ENCODE results near the gene THG1L.
A peak's percentile ranks its signal among the peaks of the same experiment; 100 is the strongest.

The THG1L gene

DNA sequence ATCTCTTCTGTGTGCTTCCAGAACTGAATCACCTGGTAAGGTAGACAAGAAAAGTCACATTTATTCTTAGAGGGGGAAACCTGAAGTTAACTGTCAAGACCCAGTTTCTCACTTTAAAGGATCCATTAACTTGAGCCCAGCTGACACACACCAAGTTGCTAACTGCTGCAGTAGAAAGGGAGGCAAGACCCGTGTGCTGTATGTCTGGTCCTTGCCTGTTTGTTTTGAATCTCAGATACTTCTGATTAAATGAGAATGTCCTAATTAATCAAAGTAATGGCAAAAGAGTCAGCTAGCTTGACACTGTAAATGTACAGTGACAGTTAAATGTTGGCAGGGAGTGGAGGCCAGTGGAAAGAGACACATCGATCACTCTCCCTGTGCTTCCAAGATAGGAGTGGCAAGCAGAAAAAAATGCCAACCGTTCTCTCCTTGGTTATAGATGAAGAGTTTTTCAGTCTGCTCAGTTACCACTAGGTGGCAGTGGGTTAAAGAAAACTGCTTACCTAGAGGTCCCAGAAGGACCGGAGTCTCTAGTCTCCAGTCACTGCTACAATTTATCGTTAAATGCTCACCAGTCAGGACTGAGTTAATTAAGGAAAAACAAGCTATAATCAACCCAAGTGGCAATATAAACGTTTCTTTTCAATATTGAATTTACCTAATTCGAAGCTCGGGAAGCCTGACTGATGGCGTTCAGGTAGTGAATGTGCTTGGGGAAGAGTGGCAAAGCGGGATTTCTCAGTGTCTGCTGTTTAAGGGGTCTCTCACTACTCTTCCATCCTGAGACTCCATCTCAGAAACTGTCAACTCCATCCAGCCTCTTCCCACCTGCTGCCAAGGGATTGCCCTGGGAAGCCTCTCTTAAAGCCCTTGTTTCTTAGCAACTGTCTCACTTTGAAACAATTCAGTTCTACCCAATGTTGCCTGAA, 30.7 kb downstream of the THG1L start:
- peak; percentile 78 for DNase-seq

DNA sequence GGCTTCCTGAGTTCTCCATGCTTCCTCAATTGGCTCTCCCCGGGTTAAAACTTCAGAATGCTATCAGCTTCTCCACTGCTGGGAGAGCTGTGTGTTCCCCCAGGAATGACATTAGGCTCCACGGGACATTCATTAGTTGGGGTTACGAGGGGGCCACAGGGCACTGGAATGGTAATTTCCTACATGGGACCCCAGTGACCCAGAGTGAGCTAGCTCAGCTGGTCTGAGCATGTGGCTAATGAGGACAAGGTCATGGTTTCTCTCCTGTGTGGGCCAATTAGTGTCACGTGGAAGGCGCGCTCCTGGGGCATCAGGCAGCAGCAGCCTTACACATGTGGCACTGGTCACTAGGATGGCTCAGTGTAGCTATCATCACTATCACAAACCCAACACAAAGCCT, 33.3 kb downstream of the THG1L start:
- no peak for DNase-seq

DNA sequence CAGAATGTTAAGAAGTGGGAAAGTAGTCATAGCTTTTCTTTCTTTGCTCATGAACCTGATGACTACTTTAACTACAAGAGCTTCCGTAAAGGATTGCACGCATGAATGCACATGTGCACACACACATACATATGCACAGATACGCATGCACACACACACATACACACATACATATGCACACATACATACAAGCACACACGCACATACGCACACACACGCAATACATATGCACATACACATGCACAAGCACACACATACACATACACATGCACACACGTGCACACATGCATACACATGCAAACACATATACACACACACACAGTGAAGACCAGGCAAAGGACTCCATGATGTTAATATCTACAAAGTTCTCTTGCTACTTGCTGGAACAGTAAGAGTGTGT, 35.2 kb downstream of the THG1L start:
- DNase-seq: no peak

DNA sequence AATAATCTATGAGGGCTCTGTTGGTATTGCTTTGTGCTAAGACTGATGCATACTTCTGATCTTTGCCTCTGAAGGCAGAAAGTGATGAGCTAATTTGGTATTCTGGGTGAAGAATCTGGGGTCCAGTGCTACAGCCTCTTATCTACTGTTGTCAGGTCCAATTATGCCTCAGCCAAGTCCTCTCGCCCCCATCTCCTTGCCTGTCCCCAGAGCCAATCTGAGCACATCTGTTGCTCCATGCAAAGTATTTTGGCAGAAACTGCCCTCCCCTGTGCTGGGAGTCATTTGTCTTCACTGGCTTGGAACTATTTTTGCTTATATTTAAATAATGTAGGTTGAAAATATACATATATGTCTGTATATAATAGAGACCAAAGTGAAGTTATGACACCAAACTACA, 35.7 kb downstream of the THG1L start:
- DNase-seq: no peak

DNA sequence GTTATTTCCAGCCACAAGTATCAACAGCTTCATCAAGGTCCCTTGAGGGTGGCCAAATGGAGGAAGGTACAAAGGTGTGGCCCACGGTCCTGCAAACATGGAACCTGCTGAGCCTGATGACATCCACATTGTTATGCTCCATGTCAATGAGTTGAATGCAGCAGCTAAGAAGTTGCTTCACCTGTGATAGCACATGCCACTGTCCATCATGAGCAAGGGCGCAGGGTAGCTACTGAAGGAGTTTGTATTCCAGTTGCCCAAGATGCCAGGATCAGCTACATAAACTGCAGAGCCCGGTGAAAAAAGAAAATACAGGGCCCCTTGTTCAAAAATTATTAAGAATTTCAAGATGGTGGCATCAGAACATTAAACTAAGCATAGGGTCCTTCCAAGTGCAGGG, 36.5 kb downstream of the THG1L start:
- no peak for DNase-seq

DNA sequence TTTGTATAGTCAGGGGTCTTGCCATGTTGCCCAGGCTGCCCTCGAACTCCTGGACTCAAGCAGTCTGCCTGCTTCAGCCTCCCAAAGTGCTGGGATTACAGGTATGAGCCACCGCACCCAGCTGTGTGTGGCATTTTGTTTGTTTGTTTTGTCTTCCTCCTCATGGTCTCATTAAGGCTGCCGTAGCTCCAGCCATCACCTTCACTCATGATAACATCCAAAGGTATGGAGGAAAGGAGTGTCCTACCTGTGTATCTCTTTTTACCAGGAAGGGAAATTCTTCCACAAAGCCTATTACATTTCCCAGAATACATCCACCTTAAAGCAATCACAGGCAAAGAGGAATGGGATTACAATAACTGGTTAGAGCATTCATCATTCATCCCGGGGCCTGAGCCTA, 39.4 kb downstream of the THG1L start:
- no peak for DNase-seq

DNA sequence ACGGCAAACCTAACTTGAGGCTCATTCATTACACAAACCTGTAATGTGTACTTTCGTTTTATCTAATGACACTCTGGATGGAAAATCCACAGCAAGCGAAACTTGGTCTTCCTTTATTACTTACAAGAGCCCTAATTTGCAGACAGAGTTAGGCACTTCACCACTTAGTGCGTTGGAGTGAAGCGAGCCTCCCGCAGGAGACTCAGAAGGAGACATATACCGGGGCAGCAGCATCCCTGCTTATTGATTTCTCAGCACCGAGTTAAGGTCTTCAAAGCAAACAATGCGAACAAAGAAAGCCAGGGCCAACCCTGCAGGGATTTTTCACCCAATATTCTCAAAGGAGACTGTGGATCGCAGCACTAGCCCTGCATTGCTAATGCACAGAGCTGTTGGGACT, 40.9 kb downstream of the THG1L start:
- no peak for DNase-seq

DNA sequence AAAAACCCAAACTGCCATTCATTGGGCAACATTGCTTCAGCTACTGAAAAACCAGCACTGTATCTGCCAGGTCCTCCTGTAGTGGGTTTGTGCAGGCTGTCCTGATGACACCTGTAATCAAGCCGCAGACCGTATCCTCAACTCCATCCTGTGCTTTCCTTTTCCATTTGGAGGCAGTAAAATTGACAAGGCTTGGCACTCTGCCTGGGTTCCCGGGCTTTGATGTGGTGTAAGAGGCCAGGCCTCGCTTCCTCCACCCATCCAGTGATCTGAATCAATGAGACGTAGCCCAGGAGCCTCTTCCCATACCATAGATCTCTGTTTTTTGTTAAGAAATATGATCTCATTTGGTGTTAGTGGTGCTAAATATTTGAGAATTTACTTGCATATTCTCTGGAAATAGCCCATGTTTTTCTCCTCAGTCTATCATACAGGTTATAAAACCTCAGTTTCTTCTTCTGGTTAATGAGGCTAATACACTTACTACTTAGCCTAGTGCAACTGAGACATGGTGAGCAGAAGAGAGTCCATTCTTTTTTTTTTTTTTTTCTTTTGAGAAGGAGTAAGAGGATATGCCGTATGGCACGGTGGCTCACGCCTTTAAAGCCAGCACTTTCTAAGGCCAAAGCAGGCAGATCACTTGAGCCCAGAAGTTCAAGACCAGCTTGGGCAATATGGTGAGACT, 47.0 kb downstream of the THG1L start:
- peak; percentile 48 for DNase-seq

DNA sequence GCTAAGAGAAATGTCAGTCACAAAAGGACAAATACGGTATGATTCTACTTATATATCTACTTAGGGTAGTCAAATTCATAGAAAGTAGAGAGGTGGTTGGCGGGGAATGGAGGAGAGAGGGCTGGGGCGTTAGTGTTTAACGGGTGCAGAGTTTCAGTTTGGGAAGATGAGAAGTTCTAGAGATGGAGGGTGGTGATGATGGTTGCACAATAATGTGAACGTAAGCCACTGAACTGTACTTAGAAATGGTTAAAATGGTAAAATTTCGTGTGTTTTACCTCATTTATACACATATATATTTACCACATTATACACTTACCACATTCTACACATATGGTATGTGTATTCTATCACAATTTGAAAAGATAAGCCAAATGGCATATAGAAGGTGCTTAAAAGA, 48.0 kb downstream of the THG1L start:
- no peak for DNase-seq

DNA sequence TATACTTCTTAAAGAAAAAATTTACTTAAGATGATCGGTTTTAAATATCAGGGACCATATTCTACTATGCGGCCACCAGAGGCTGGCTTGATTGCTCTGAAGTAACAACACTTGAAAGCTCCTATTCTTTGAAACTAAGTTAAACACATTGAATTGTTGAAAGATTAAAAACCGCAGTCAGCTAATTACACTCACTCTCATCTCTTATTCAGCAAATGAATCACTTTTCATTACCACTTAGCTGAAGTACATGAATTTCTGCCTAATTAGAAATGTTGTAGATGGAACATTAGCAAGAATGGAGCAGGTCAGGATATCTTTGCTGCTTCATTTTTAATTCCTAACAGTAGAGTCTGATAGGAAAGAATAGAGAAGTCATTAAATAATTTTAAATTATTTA, 54.6 kb downstream of the THG1L start:
- DNase-seq: no peak

All from NCI-H2171 treated with DMSO at 0.1 percent for 48 hours (cell line).